Omental fat pad (tissue), 4 donors: Measurements from ENCODE around the gene GCK. TPM values are rescaled to one million over a fixed set of nuclear protein-coding genes. Genes with fewer than 3 reads are reported as not detected.

Source experiments
- ATAC-seq: fragments of 150-250 bp; one replicate; pipeline ENCODE4 v1.9.1; 2016; ENCODE audit warnings: mild to moderate bottlenecking, moderate library complexity; ENCODE audit not compliant: low FRiP score
- DNase-seq: peaks from one replicate; pipeline ENCODE4 v3.0.0-alpha.2; 2019; ENCODE audit warnings: low spot score
- CTCF ChIP-seq, 3 donors: fragments of 450-650 bp; IDR thresholded peaks; one replicate each; pipeline ENCODE4 v1.5.1; 2016 to 2017; ENCODE audit warnings: antibody characterized with exemption in 3 of 3, mild to moderate bottlenecking in 3 of 3, moderate library complexity in 2 of 3
- total RNA-seq, 4 donors: library from RNA; depleted of rRNA; stranded (reverse); fragments of >200 nt; gene quantifications; one replicate each; pipeline ENCODE4 v1.1.0, GENCODE V29; 2016

Gene GCK
- total RNA-seq, 4 donors from 2014 or later, result 0.38 to 3.9 (median 1.1) TPM

- ATAC-seq (no peak), DNase-seq (no peak)
- TF ChIP-seq CTCF (IDR thresholded peaks at IDR 0.05), result no peak
These were observed 29.4 kb upstream of the GCK start for GRCh38 chr7:44218418-44219201.

GRCh38 chr7:44217852-44218402 lies 28.7 kb upstream of the GCK start:
- no peak for DNase-seq
- no peak for TF ChIP-seq CTCF (IDR thresholded peaks at IDR 0.05)
- no peak for ATAC-seq

- ATAC-seq (no peak), DNase-seq (no peak)
- no peak for TF ChIP-seq CTCF (IDR thresholded peaks at IDR 0.05)
These were observed 28.0 kb upstream of the GCK start for GRCh38 chr7:44217223-44217714.

- no peak for ATAC-seq
- DNase-seq, result no peak
- TF ChIP-seq CTCF (IDR thresholded peaks at IDR 0.05), result no peak
These were observed 27.4 kb upstream of the GCK start for GRCh38 chr7:44216521-44217222.

- DNase-seq (no peak), ATAC-seq (no peak)
- no peak for TF ChIP-seq CTCF (IDR thresholded peaks at IDR 0.05)
These were observed 26.8 kb upstream of the GCK start for GRCh38 chr7:44216019-44216418.

GRCh38 chr7:44215531-44215930 lies 26.3 kb upstream of the GCK start:
- DNase-seq (no peak), ATAC-seq (no peak)
- no peak for TF ChIP-seq CTCF (IDR thresholded peaks at IDR 0.05)
